GM21737 (cell line): ENCODE data around the gene PUM2.

Source experiments
- ATAC-seq: cut with Tn5 transposase; IDR thresholded peaks from one replicate; pipeline ENCODE4 v1.9.1; 2021; ENCODE audit warnings: mild to moderate bottlenecking, moderate library complexity; ENCODE audit not compliant: unreplicated experiment

PUM2 gene

DNA sequence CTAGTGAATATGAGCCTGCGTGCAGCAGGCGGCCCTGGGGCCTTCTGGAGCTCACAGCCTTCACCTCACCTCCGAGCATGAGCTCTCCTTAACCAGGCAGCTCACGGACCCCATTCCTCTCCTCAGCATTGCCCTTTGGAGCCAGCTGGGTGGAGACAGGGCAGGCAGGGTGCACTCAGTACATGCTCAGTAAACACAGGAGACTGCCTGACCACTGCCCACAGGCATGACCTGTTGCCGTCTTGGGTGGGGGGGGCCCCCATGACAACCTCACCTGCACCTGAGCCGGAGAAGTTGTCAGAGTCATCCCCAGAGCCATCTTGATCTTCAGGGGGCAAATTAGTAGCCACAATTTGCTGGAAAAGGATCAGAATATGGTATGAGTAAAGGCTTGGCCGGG lies 145.6 kb downstream of the PUM2 start:
- ATAC-seq: no peak

DNA sequence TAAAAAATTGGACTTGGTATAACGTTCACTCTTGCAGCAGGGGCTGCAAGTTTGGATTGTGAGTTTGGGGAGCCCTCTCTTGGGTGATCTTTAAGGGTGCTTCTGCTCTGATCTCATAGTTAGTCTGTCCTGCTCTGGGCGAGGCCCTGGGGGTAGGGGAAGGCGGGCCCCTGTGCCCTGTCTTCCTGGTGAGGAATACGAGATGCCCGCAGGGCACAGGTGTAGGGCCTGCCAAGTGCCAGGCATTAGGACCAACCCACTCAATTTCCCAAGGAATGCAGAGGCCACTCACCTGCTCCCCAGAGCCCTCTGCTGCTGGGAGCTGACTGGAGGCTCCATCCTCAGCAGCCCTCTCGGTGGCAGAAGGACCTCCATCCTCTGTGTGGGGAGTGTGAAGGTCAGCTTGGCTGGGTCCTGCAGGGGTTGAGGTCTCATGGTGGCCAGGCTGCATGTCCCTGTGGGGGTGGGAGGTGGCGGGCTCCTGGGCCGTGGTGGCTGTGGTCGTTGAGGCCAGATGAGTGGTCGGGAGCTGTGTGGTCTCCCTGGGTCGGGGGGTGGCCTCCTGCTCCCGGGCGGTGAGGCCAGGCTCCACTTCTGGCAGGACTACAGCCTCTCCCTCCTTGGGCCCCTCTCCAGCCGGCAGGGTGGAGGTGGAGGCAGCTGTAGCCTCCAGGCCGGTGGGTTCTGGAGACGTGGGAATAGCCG lies 147.0 kb downstream of the PUM2 start:
- no peak for ATAC-seq

DNA sequence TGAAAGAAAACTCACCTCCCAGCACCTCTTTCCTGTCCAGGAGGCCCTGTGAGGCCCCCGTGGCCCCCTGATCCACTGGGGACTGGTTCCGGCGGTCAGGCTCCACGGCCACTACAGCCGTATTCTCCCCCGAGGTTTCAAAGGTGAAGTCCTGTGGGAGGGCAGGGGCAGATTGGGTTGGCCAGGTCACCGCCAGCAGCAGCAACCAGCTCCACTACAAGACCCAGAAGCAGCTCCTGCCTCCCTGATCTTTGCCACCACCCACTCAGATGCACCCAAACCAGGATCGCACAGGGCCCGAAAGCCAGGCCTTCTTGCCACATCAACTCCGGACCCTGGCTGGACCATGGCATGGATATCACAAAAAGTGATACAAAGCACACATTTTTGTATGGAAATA lies 147.6 kb downstream of the PUM2 start:
- ATAC-seq: no peak

DNA sequence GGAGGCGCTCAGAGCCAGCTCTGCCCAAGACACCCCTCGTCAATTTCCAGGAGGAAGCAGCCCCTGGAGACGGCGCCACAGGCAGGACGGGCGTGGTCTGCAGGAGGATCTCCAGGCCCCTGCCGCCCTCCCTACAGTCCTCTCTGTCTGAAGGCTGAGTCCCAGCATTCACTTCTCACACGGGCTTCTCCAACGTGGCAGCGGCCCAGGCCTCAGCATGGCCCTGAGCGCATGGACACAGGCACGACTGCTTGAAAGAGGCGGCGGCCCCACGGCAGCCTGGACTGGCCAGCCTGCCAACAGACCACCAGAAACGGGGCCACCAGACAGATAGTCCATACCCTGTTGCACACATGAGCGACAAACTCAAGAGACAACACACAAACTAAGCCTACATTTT lies 149.0 kb downstream of the PUM2 start:
- no peak for ATAC-seq

DNA sequence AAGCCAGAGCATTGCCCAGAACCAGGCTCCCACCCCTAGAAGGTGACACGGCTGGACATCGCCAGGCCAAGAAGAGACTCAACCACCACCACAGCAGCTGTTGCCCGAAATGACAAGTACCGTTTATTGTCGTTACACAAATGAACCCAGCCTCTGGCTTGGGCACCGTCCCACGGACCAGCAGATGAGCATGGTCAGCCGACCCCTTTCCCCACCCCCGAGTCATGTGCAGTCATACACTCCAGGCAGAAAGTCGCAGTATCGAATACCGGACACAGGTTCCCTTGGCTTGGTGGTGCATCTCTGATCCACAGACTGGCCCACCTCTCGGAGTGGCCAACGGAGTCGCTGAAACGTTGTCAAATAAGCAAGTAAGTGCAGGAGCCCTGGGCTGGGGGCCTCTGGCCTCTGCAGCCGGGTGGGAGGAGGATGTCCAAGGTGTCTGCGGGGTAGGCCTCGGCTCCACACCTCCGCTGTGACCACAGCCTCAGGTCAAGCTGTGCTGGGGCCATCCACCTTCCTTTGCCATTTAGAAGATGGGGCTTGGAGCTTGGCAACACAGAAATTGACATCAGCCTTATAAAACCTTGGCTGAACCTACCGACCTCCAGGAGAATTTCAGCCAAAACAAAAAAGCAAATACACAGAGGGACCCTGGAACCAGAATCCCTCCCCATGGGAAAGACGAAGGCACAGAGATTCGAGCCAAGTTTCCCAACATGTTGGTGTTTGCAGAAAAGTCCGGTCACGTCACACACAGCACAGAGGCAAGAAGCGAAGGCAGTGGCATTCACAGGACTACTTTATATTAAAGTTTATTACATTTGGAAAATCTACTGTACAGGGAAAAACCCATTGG lies 149.7 kb downstream of the PUM2 start:
- ATAC-seq: no peak

DNA sequence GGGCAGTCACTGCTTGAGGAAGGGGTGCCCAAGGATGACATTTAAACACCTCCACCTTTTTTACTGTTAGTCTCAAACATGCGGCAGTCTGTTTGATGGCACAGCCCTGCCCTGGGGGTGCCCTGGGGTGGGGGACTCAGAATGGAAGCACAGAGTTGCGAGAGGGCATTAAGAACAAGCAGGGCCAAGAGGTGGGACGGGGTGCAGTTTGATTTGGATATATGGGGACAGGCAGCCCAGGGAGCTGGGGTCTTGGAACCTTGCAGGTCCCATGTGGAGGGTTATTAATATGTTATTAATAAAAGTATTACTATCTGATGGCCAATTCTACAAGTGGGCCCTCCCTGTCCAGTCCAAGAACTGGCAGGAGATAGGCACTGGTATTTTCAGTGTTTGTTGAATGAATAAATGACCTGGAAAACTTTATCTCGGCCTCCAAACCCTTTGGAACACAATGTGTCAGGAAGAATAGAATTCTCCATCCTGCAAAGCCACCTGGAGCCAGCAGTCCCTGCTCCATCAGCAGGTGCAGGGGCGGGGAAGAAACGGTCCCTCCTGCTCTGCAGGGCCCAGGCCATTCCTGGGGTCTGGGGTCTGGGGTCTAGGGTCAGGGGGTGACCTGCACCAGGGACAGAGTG lies 150.9 kb downstream of the PUM2 start:
- ATAC-seq: no peak

DNA sequence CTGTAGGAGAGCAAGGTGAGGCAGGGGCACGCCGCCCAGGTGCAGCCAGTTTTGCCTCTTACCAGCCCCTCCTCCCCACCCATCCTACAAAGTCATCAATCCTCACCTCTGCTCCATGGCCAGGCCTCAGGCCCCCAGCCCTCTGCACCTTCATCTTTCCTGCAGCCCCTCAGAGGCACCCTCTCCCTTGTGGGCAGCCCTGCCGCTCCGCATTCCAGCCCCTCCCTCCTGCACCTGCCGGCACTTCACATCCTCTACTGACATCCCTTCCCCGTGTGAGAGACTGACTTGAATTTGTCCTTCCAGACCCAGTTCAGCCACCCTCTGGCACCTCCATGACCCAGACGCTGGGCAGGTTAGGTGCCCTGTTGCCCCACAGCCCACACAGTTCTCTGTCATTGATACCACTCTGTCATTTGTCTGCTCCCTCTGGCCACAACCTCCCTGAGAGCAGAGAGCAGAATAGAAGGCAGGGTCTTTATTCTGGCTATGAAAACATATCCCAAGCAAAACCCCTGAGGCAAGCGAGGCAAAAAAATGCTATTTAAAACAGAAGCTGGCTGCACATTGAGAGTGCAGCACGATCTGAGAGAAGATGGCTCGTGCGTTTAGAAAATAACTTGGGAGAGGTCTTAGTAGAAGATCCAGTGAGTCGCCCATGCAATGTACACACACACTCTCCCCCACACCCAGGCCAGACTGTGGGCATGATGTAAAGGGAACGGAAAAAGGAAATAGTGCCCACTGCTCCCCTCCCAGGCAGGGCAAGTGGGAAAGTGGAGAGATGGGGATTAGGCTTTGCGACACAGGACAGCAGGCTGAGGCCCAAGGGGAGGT lies 151.6 kb downstream of the PUM2 start:
- ATAC-seq: no peak
